Activated B cell treated with CpG ODN at 0.5 μM for 24 hours (primary cell): ENCODE data around the gene TIAL1. TPM values are rescaled to one million over a fixed set of nuclear protein-coding genes. Genes with fewer than 3 reads are reported as not detected.

Experiments used
- ATAC-seq: fragments of 200-7000 bp; cut with Tn5 transposase; one replicate; pipeline ENCODE4 v1.10.0; 2021; ENCODE audit warnings: low read depth, mild to moderate bottlenecking, moderate library complexity
- CTCF ChIA-PET: fragments of 350-600 bp; sonication (Branson Sonifier 250); formaldehyde crosslinking; loops from one replicate; lab custom pipeline; 2021; ENCODE audit warnings: antibody characterized with exemption; lab: Charles Lee
- POLR2A ChIA-PET: fragments of 350-600 bp; sonication (Branson Sonifier 250); formaldehyde crosslinking; loops from one replicate; lab custom pipeline; 2021; ENCODE audit warnings: antibody characterized with exemption; lab: Charles Lee
- DNase-seq: peaks from one replicate; pipeline ENCODE4 v3.0.0; 2022
- H3K27ac Mint-ChIP-seq: one replicate; pipeline ENCODE4 v1.8.0; 2020; ENCODE audit warnings: mixed read lengths
- H3K27me3 Mint-ChIP-seq: one replicate; pipeline ENCODE4 v1.8.0; 2021; ENCODE audit warnings: mixed read lengths
- H3K36me3 Mint-ChIP-seq: one replicate; pipeline ENCODE4 v1.8.0; 2021; ENCODE audit warnings: low read depth, mixed read lengths
- H3K4me1 Mint-ChIP-seq: one replicate; pipeline ENCODE4 v1.8.0; 2021; ENCODE audit warnings: mixed read lengths
- H3K4me3 Mint-ChIP-seq: one replicate; pipeline ENCODE4 v1.8.0; 2020; ENCODE audit warnings: mild to moderate bottlenecking, mixed read lengths
- H3K9me3 Mint-ChIP-seq: one replicate; pipeline ENCODE4 v1.8.0; 2020; ENCODE audit warnings: mixed read lengths
- intact Hi-C: fragments of 100-400 bp; cut with micrococcal nuclease; formaldehyde crosslinking; loops from one replicate; pipeline ENCODE4 v1.15.1; 2024
- total RNA-seq: library from RNA; stranded (reverse); gene quantifications from 2 replicates; pipeline ENCODE4 v1.2.3, GENCODE V29; 2022
- TF ChIP-seq, protein P1 (sequence below): fragments of 200-600 bp; IDR thresholded peaks from one replicate; pipeline ENCODE4 v1.8.0; 2022; ENCODE audit warnings: antibody characterized with exemption, mild to moderate bottlenecking

The TIAL1 gene
- total RNA-seq, 1 donor from 2014 or later = 155 TPM

- no peaks in the 10 kb centered on the region for H3K9me3 Mint-ChIP-seq
- H3K27ac Mint-ChIP-seq = no peak overlapping the region
- no peak overlapping the region for H3K4me3 Mint-ChIP-seq
- H3K36me3 Mint-ChIP-seq = peaks cover 33% of the 10 kb centered on the region
- H3K4me1 Mint-ChIP-seq = peaks cover 4% of the 10 kb centered on the region
- CTCF ChIA-PET = no interaction called here
- TF ChIP-seq, protein P1, sequence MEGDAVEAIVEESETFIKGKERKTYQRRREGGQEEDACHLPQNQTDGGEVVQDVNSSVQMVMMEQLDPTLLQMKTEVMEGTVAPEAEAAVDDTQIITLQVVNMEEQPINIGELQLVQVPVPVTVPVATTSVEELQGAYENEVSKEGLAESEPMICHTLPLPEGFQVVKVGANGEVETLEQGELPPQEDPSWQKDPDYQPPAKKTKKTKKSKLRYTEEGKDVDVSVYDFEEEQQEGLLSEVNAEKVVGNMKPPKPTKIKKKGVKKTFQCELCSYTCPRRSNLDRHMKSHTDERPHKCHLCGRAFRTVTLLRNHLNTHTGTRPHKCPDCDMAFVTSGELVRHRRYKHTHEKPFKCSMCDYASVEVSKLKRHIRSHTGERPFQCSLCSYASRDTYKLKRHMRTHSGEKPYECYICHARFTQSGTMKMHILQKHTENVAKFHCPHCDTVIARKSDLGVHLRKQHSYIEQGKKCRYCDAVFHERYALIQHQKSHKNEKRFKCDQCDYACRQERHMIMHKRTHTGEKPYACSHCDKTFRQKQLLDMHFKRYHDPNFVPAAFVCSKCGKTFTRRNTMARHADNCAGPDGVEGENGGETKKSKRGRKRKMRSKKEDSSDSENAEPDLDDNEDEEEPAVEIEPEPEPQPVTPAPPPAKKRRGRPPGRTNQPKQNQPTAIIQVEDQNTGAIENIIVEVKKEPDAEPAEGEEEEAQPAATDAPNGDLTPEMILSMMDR = no peak
- DNase-seq = no peak
- no peaks in the 10 kb centered on the region for H3K27me3 Mint-ChIP-seq
- ATAC-seq = no peak
- POLR2A ChIA-PET = interaction anchor here (1.7 kb wide), 1 partner anchor 19 kb away, joined by 11 read pairs; the partner anchor contains the start of gene RGS10
- intact Hi-C loops = no loop called here
These were observed 72.7 kb downstream of the TIAL1 start for GRCh38 chr10:119523895-119524719.

Other genes with a start within 250 kb of the TIAL1 start
- 53.5 and 56.6 TPM in 2 replicates for gene RGS10, start 54.2 kb downstream of the TIAL1 start, total RNA-seq
- gene BAG3, start 54.4 kb upstream of the TIAL1 start, total RNA-seq = 4.3 and 4.7 TPM in 2 replicates
- gene INPP5F, start 129.1 kb upstream of the TIAL1 start, total RNA-seq = 45.9 and 53.5 TPM in 2 replicates